Measurements from ENCODE around the gene GJB6.

The GJB6 gene

DNA sequence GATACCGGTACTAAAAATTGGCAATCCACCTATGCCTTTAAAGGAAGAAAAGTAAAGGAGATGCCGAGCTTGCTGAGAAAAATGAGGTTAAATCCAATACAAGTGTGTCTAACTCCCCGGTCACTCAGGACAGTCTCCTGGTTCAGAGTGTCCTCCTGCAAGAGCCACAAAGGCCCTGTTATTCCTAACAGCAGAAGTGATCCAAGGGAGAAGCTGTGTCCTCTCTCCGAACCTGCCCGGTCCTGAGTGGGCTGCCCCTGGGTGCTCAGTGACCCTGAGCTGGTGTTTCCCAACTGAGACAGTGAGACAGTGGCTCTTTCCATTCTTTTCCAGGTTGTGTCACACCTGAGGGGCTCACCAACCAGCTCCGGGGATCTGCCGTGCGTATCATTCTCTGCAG, 4.8 kb downstream of the GJB6 start:
- no peak for DNase-seq (ENCODE audit: low spot score)

DNA sequence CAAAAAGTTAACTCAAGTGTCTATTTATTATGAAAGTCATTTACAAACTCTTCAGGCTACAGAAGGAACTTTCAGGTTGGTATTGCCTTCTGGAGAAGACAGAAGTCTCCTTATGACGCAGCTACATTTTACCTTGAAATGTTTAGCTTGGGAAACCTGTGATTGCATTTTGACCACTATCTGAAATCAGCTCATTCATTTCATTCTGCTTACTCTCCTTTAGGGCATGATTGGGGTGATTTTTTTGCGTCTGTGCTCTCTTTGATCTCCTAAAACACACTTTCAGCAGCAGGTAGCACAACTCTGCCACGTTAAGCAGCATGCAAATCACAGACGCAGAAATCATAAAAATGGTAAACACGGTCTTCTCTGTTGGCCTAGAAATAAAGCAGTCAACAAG, 9.6 kb downstream of the GJB6 start:
- no peak for DNase-seq (ENCODE audit: low spot score)

GRCh38 chr13:20221772-20222171, 10.3 kb downstream of the GJB6 start:
- no peak for DNase-seq (ENCODE audit: low spot score)

GRCh38 chr13:20219577-20219976, 12.5 kb downstream of the GJB6 start:
- DNase-seq (ENCODE audit: low spot score), result no peak

- DNase-seq (ENCODE audit: low spot score), result no peak
Observed at GRCh38 chr13:20217168-20217567, 15.0 kb downstream of the GJB6 start.

- no peak for DNase-seq (ENCODE audit: low spot score)
Observed at GRCh38 chr13:20209948-20210347, 22.2 kb downstream of the GJB6 start.

DNA sequence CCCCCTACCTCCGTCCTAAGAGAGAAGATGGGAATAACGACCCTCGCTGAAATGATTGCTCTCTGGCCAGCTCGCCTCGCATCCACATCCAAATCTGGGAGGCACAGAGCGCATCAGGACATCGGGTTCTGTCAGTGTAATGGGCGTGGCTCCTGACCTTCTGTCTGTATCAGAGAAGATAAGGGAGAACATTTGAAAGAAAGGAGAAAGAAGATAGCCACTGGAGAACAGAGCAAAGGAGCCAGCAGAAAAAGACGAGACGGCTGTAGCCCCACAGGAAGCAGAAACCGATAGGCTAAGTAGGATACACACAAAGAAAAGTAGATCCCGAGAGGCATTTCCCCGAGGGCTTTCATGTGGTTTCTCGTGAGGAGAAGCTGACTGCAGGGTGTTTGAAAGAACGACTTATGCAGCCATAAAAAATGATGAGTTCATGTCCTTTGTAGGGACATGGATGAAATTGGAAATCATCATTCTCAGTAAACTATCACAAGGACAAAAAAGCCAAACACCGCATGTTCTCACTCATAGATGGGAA, 25.4 kb downstream of the GJB6 start:
- DNase-seq (ENCODE audit: low spot score), result peak; percentile 32

DNA sequence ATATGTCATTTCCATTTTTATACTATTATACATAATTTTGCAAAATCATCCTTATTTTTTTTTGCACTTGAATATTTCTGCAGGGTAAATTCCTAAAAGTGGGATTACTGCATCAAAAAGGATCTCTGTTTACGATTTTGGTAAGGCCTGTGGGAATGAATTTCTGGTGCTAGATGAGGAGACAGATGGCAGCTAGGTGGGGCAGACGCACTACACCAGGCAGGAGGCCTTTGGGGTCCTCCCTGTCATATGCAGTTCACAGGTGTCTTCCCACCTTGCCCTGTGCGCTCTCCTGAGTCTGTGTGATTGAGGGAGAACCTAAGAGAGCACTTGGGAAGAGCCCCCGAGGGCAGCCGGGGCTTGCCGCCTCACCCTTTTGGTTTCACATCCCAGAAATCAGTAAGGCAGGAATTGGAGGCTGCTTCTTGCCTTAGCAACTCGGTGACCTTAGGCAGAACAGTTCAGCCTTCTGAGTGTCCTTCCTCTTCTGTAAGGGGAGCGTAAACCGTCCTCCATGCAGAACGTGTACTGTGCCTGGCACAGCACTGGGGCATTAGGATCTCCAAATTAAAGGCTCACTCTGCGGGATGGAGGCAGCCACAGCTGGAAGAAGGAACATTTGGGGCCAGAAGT, 25.9 kb downstream of the GJB6 start:
- DNase-seq (ENCODE audit: low spot score), result no peak

GRCh38 chr13:20198781-20199180, 33.3 kb downstream of the GJB6 start:
- no peak for DNase-seq (ENCODE audit: low spot score)

DNA sequence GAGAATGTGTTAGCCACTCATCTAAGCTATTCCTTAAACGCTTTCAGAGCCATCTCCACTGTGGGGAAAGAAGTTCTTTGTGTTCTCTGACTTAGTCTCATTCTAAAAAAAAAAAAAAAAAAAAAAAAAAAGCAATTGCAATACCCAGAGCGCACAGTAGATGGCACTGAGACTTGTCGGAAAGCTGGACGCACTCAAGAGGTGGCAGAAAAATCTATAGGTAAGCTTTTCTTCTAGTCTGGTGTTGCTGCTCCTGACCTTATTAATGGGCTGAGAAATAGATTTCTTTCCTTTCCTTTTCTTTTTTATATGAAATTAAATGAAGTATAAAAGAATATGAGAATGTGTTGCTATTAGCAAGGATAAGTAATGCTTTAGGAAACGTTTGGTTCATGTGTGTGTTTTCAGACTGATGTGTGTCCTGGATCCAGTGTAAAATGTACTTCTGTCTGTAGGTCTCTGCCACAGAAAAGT, 34.7 kb downstream of the GJB6 start:
- peak; percentile 86 for DNase-seq (ENCODE audit: low spot score)

- DNase-seq (ENCODE audit: low spot score), result no peak
Observed at GRCh38 chr13:20195801-20196200, 36.3 kb downstream of the GJB6 start.

DNA sequence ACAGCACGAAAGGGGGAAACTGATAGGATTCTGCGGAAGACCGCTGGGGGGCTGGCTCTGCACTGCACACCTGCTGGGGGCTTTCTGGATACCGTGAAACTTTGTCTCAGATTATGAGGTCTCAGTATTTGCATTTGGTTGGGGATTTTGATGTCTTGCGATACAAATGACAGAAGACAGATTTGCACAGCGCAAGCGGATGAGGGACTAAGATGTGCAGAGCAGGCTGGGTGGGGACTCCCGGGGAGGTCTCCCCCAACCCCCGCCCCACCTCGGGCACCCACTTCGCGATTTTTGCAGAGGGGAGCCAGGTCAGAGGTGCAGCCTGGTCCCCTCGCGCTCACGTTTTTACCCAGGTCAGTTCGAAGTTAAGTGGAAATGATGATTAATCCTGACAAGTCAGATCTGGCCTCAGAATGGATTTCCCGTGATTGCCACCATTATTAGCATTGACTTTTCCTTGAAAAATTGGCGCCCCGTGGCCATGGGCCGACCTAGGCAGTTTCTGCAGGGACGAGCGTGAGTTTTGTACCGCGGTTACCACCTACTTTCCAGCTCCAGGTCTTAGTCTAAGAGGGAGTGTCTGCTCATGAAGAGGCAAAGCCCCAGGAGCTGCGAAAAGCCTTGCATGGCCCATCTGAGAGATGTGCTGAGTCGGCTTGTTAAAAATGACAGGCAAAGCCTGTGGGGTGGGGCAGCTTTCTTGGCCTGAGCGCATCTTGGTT, 38.0 kb downstream of the GJB6 start:
- DNase-seq (ENCODE audit: low spot score), result no peak

DNA sequence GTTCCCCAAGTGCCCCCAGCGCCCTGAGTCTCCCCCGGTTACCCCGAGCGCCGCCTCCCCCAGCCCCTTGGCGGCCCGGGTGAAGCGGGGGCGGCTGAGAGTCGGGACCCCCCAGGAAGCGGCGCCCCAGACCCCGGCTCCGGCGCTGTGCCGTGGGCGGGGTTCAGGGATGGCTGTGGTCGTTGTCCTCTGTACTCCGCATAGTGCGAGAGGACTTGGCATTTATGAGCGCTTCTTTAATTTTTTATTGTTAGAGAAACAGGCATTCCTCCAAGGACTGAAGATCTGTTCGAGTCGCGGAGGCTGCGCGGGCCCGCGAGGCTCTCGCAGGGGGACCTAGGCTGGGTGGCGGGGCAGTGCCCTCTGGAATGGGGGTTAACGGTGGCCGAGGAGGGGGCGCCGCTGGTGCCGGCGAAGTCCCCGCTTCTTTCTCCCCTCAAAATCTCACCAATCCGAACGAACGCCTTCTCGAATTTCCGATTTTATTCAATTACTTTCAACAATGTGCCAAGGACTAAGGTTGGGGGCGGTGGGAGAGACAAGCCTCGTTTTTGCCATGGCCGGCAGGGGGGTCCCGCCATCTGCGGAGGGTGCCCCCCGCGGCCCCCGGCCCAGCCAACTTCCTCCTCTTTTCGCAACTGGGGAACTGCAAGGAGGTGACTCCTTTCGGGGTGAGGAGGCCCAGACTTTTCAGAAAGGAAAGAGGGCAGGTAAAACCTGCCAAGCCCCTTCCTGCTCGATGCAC, 38.8 kb downstream of the GJB6 start:
- no peak for DNase-seq (ENCODE audit: low spot score)

GRCh38 chr13:20192836-20193161, 39.3 kb downstream of the GJB6 start, which contains the start of gene GJB2:
TSS of gene GJB2 (minus strand) at chr13:20192938. CDS start at chr13:20189581, 3,357 bp downstream.
- no peak for DNase-seq (ENCODE audit: low spot score)

DNA sequence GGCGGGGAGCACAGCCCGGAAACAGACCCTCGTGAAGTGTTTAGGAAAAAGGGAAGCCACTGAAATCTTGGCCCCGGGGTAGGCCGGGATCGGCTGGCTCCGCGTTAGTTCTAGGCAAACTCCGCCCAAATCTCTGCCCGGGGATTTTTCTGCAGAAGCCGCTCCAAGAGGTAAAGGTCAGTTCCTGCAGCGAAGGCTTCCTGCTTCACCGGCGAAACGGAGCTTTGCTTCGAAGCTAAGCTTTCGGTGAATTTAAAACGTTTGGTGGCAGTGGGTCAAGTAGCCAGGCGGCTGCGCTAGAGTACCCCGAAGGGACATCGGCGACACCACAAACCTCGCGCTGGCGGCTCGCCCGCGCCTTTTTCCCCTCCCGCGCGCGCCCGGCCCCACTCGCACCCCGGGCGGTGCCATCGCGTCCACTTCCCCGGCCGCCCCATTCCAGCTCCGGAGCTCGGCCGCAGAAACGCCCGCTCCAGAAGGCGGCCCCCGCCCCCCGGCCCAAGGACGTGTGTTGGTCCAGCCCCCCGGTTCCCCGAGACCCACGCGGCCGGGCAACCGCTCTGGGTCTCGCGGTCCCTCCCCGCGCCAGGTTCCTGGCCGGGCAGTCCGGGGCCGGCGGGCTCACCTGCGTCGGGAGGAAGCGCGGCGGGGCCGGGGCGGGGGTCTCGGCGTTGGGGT, 39.8 kb downstream of the GJB6 start:
- DNase-seq (ENCODE audit: low spot score), result no peak

- DNase-seq (ENCODE audit: low spot score), result no peak
Observed at GRCh38 chr13:20191311-20192157, 40.6 kb downstream of the GJB6 start.

- no peak for DNase-seq (ENCODE audit: low spot score)
Observed at GRCh38 chr13:20190481-20191310, 41.4 kb downstream of the GJB6 start.

DNA sequence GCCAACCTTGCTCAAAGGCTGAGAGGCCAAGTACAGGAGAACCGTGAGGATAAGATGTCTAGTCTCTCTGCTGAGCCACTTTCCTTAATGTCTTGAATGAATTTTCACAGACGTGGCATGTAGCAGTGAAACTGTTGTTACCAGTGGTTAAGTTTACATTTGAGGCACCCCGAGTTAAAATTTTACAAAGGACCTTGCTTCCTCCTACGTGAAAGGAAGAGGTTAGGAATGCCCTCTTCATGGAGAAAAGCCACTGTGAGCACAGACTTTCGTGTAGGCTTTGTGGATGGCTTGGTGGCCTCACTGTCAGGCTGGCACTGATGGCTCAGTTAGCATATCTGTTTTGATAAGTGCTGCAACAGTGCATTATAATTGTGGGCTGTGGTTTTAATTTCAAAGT, 42.0 kb downstream of the GJB6 start:
- no peak for DNase-seq (ENCODE audit: low spot score)

DNA sequence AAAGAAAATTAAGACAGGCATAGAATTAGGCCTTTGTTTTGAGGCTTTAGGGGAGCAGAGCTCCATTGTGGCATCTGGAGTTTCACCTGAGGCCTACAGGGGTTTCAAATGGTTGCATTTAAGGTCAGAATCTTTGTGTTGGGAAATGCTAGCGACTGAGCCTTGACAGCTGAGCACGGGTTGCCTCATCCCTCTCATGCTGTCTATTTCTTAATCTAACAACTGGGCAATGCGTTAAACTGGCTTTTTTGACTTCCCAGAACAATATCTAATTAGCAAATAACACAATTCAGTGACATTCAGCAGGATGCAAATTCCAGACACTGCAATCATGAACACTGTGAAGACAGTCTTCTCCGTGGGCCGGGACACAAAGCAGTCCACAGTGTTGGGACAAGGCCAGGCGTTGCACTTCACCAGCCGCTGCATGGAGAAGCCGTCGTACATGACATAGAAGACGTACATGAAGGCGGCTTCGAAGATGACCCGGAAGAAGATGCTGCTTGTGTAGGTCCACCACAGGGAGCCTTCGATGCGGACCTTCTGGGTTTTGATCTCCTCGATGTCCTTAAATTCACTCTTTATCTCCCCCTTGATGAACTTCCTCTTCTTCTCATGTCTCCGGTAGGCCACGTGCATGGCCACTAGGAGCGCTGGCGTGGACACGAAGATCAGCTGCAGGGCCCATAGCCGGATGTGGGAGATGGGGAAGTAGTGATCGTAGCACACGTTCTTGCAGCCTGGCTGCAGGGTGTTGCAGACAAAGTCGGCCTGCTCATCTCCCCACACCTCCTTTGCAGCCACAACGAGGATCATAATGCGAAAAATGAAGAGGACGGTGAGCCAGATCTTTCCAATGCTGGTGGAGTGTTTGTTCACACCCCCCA, 43.2 kb downstream of the GJB6 start:
- DNase-seq (ENCODE audit: low spot score), result no peak

All from COLO829 (cell line).